ENCODE measurements around the gene ST6GAL1. TPM values are rescaled to one million over a fixed set of nuclear protein-coding genes. Genes with fewer than 3 reads are reported as not detected.

Gene ST6GAL1
- total RNA-seq, 4 donors from 2014 or later = 74.8 to 189 (median 113) TPM

- Histone ChIP-seq H3K9me3 (no peaks in the 10 kb centered on the region), H3K36me3 (no peaks in the 10 kb centered on the region), H3K4me3 (replicated peaks in 1 of 3) (no peak overlapping the region), H3K27ac (no peak overlapping the region), H3K27me3 (no peaks in the 10 kb centered on the region), H3K4me1 (no peaks in the 10 kb centered on the region)
- DNase-seq = no peak
- TF ChIP-seq POLR2A (IDR thresholded peaks at IDR 0.05) = no peak
- TF ChIP-seq CTCF (IDR thresholded peaks at IDR 0.05) = no peak
- intact Hi-C loops (cut with DNase I) = no loop called here
- 70 to 82% methylated on average over 4 of the region's 4 CpGs for WGBS, 2 donors
Observed at GRCh38 chr3:186917512-186918312, 12.6 kb upstream of the ST6GAL1 start.

- no peak for TF ChIP-seq CTCF (IDR thresholded peaks at IDR 0.05)
- no peak for TF ChIP-seq POLR2A (IDR thresholded peaks at IDR 0.05)
Observed at GRCh38 chr3:186920301-186920700, 10.0 kb upstream of the ST6GAL1 start.

GRCh38 chr3:186920796-186921195 lies 9.5 kb upstream of the ST6GAL1 start:
- TF ChIP-seq POLR2A (IDR thresholded peaks at IDR 0.05) (no peak), CTCF (IDR thresholded peaks at IDR 0.05) (no peak)
- H3K4me3 ChIP-seq (replicated peaks in 1 of 3) = no peak overlapping the region
- no peaks in the 10 kb centered on the region for H3K9me3 ChIP-seq
- DNase-seq = no peak
- 83 to 84% methylated on average over 1 of the region's 1 CpG for WGBS, 2 donors
- H3K27ac ChIP-seq = no peak overlapping the region
- no peaks in the 10 kb centered on the region for H3K4me1 ChIP-seq
- H3K36me3 ChIP-seq = no peaks in the 10 kb centered on the region
- intact Hi-C loops (cut with DNase I) = no loop called here
- no peaks in the 10 kb centered on the region for H3K27me3 ChIP-seq

More at GRCh38 chr3:186920301-186920700, 10.0 kb upstream of the ST6GAL1 start:
- DNase-seq = no peak
- no peak overlapping the region for H3K27ac ChIP-seq
- no peaks in the 10 kb centered on the region for H3K27me3 ChIP-seq
- intact Hi-C loops (cut with DNase I) = no loop called here
- H3K4me3 ChIP-seq (replicated peaks in 1 of 3) = no peak overlapping the region
- H3K4me1 ChIP-seq = no peaks in the 10 kb centered on the region
- H3K36me3 ChIP-seq = no peaks in the 10 kb centered on the region
- no peaks in the 10 kb centered on the region for H3K9me3 ChIP-seq
- WGBS, 2 donors = 93 to 95% methylated on average over 4 of the region's 4 CpGs

GRCh38 chr3:186921578-186921977 lies 8.7 kb upstream of the ST6GAL1 start:
- no peak for DNase-seq
- TF ChIP-seq POLR2A (IDR thresholded peaks at IDR 0.05) (no peak), CTCF (IDR thresholded peaks at IDR 0.05) (no peak)
- H3K9me3 ChIP-seq = no peaks in the 10 kb centered on the region
- H3K4me3 ChIP-seq (replicated peaks in 1 of 3) = no peak overlapping the region
- no peaks in the 10 kb centered on the region for H3K27me3 ChIP-seq
- no peaks in the 10 kb centered on the region for H3K4me1 ChIP-seq
- intact Hi-C loops (cut with DNase I) = no loop called here
- WGBS, 2 donors = 89 to 95% methylated on average over 3 of the region's 3 CpGs
- no peaks in the 10 kb centered on the region for H3K36me3 ChIP-seq
- no peak overlapping the region for H3K27ac ChIP-seq

- Histone ChIP-seq H3K36me3 (no peaks in the 10 kb centered on the region), H3K4me3 (replicated peaks in 1 of 3) (no peak overlapping the region), H3K4me1 (no peaks in the 10 kb centered on the region), H3K9me3 (no peaks in the 10 kb centered on the region), H3K27me3 (no peaks in the 10 kb centered on the region), H3K27ac (no peak overlapping the region)
- intact Hi-C loops (cut with DNase I) = no loop called here
- TF ChIP-seq CTCF (IDR thresholded peaks at IDR 0.05) (no peak), POLR2A (IDR thresholded peaks at IDR 0.05) (no peak)
- DNase-seq = no peak
- WGBS, 2 donors = 92 to 100% methylated on average over 3 to 9 of the region's 9 CpGs
Observed at GRCh38 chr3:186922224-186922623, 8.1 kb upstream of the ST6GAL1 start.
